Right cardiac atrium (tissue), 5 donors: Measurements from ENCODE around the gene DGKG. TPM values are rescaled to one million over a fixed set of nuclear protein-coding genes. Genes with fewer than 3 reads are reported as not detected.

Source experiments
- ATAC-seq, 2 donors: fragments of 200-7000 bp; cut with Tn5 transposase; one replicate each; pipeline versions ENCODE4 v1.8.0 to v1.9.1; 2020; ENCODE audit warnings: moderate library complexity in 2 of 2, mild to moderate bottlenecking in 1 of 2
- DNase-seq, 3 donors: peaks; one replicate each; pipeline ENCODE4 v3.0.0-alpha.2; 2020
- H3K27ac ChIP-seq: one replicate; pipeline ENCODE4 v1.5.1; 2013; ENCODE audit warnings: mild to moderate bottlenecking, low read length, control low read depth, moderate library complexity
- H3K27me3 ChIP-seq: one replicate; pipeline ENCODE4 v1.6.1; 2013; ENCODE audit not compliant: control insufficient read depth, insufficient read depth
- H3K4me1 ChIP-seq: one replicate; pipeline ENCODE4 v1.6.1; 2013; ENCODE audit warnings: low read length; ENCODE audit not compliant: control insufficient read depth, insufficient read depth
- H3K4me3 ChIP-seq: one replicate; pipeline ENCODE4 v1.5.1; 2013; ENCODE audit warnings: low read length, control low read depth
- H3K9me3 ChIP-seq: one replicate; pipeline ENCODE4 v1.6.1; 2013; ENCODE audit warnings: low read length; ENCODE audit not compliant: control insufficient read depth
- WGBS: extraction: QIAGEN DNeasy Blood & Tissue Kit; methylation state at CpG from one replicate; pipeline ENCODE4 v1.1.7; 2013; 5-methylcytosine and 5-hydroxymethylcytosine counted together
- intact Hi-C, 4 donors: fragments of 100-400 bp; cut with DNase I; formaldehyde crosslinking; loops; one replicate each; pipeline versions ENCODE4 v1.11.0 to v1.14.0; 2022 to 2023
- polyA plus RNA-seq: library from polyadenylated mRNA; stranded (reverse); fragments of 200-250 nt; gene quantifications from one replicate; pipeline ENCODE4 v1.2.3, GENCODE V29; 2013
- total RNA-seq, 4 donors: library from RNA; stranded (reverse); fragmentation: NEBNext Ultra II Directional; extraction: Animal tissue kit (Norgen Biotek cat#: 25700); gene quantifications; one replicate each; pipeline ENCODE4 v1.2.1, GENCODE V29; 2021
- donor health status: healthy with polysubstance abuse.
- donor health status: DM: no; HTN: yes; CAD: no.
- donor health status: DM: no; HTN: no; CAD: no.
- donor health status: DM: no; HTN: yes; CAD: no; lungs with severe emphysema.
- donor health status: DM: yes; HTN: yes; CAD: no.

DGKG gene
- total and polyA plus RNA-seq, 5 donors: 4.5 to 23.6 (median 16.2) TPM

GRCh38 chr3:186117521-186118134 lies 244.4 kb downstream of the DGKG start:
- Histone ChIP-seq H3K4me3 (no peak overlapping the region), H3K27me3 (no peaks in the 10 kb centered on the region), H3K9me3 (no peaks in the 10 kb centered on the region), H3K27ac (no peak overlapping the region), H3K4me1 (no peaks in the 10 kb centered on the region)
- ATAC-seq (no peak), DNase-seq (no peak)
- 94% methylated on average over 3 of the region's 3 CpGs for WGBS
- intact Hi-C loops: no loop called here

GRCh38 chr3:186115239-186115996 lies 246.6 kb downstream of the DGKG start:
- peak; percentile 11 to 17 for ATAC-seq
- H3K27me3 ChIP-seq: no peaks in the 10 kb centered on the region
- intact Hi-C loops: no loop called here
- no peaks in the 10 kb centered on the region for H3K9me3 ChIP-seq
- H3K4me3 ChIP-seq: no peak overlapping the region
- no peak for DNase-seq
- H3K27ac ChIP-seq: no peak overlapping the region
- 89% methylated on average over 15 of the region's 15 CpGs for WGBS
- peaks cover 3% of the 10 kb centered on the region for H3K4me1 ChIP-seq

- WGBS: 67% methylated on average over 12 of the region's 12 CpGs
- H3K9me3 ChIP-seq: no peaks in the 10 kb centered on the region
- intact Hi-C loops: no loop called here
- peaks cover 6% of the 10 kb centered on the region for H3K4me1 ChIP-seq
- no peak overlapping the region for H3K4me3 ChIP-seq
- no peak overlapping the region for H3K27ac ChIP-seq
- H3K27me3 ChIP-seq: no peaks in the 10 kb centered on the region
- ATAC-seq (no peak), DNase-seq (peak in 1 of 3 donors; percentile 54)
Measured at GRCh38 chr3:186110975-186111974, 250.8 kb downstream of the DGKG start.

GRCh38 chr3:186109897-186110803 lies 251.9 kb downstream of the DGKG start:
- Histone ChIP-seq H3K27ac (peak overlapping the region; percentile 86), H3K9me3 (no peaks in the 10 kb centered on the region), H3K4me1 (peaks cover 6% of the 10 kb centered on the region), H3K4me3 (peak overlapping the region; percentile 76), H3K27me3 (no peaks in the 10 kb centered on the region)
- ATAC-seq (no peak), DNase-seq (peak; percentile 30 to 74 (median 71))
- intact Hi-C loops: loop anchor here in 1 of 4 donors (10.0 kb wide), 1 partner anchor 115 kb away; no protein-coding TSS in a partner anchor
- 4% methylated on average over 35 of the region's 35 CpGs for WGBS

GRCh38 chr3:186108941-186109865 lies 252.8 kb downstream of the DGKG start, which contains the start of gene ETV5:
Gene ETV5, minus strand, starts transcription at chr3:186109089. Its CDS starts 3,221 bp downstream, at chr3:186105868.
- intact Hi-C loops: loop anchor here in 1 of 4 donors (10.0 kb wide), 1 partner anchor 116 kb away; no protein-coding TSS in a partner anchor

GRCh38 chr3:186108106-186108940 lies 253.7 kb downstream of the DGKG start:
- under 1% methylated on average over 69 of the region's 69 CpGs for WGBS
- DNase-seq (peak; percentile 42 to 73 (median 72)), ATAC-seq (peak in 1 of 2 donors; percentile 3)
- peaks cover 6% of the 10 kb centered on the region for H3K4me1 ChIP-seq
- H3K4me3 ChIP-seq: peak overlapping the region; percentile 59
- no peaks in the 10 kb centered on the region for H3K9me3 ChIP-seq
- intact Hi-C loops: loop anchor here in 1 of 4 donors (10.0 kb wide), 1 partner anchor 116 kb away; no protein-coding TSS in a partner anchor
- no peaks in the 10 kb centered on the region for H3K27me3 ChIP-seq
- peak overlapping the region; percentile 61 for H3K27ac ChIP-seq

More at GRCh38 chr3:186108941-186109865, 252.8 kb downstream of the DGKG start, which contains the start of gene ETV5:
- Histone ChIP-seq H3K9me3 (no peaks in the 10 kb centered on the region), H3K4me3 (peak within 1 kb of the TSS; percentile 76), H3K27me3 (no peaks in the 10 kb centered on the region), H3K27ac (peak within 1 kb of the TSS; percentile 93), H3K4me1 (peaks cover 6% of the 10 kb centered on the region)
- peak; percentile 99 for DNase-seq
- WGBS: under 1% methylated on average over 63 of the region's 63 CpGs
- peak; percentile 99 for ATAC-seq

- 3% methylated on average over 45 of the region's 45 CpGs for WGBS
- H3K4me3 ChIP-seq: peak overlapping the region; percentile 59
- no peak overlapping the region for H3K27ac ChIP-seq
- H3K27me3 ChIP-seq: no peaks in the 10 kb centered on the region
- ATAC-seq: peak; percentile 19 to 27
- no peaks in the 10 kb centered on the region for H3K9me3 ChIP-seq
- peaks cover 8% of the 10 kb centered on the region for H3K4me1 ChIP-seq
- intact Hi-C loops: loop anchor here in 1 of 4 donors (10.0 kb wide), 1 partner anchor 117 kb away; no protein-coding TSS in a partner anchor
- DNase-seq: peak; percentile 55 to 85 (median 82)
Measured at GRCh38 chr3:186107215-186108105, 254.6 kb downstream of the DGKG start.

GRCh38 chr3:186105543-186105942 lies 256.5 kb downstream of the DGKG start:
- DNase-seq (no peak), ATAC-seq (no peak)
- Histone ChIP-seq H3K27me3 (no peaks in the 10 kb centered on the region), H3K27ac (no peak overlapping the region), H3K4me1 (peaks cover 6% of the 10 kb centered on the region), H3K9me3 (no peaks in the 10 kb centered on the region), H3K4me3 (no peak overlapping the region)
- 76% methylated on average over 6 of the region's 6 CpGs for WGBS
- intact Hi-C loops: loop anchor here in 1 of 4 donors (10.0 kb wide), 1 partner anchor 119 kb away; no protein-coding TSS in a partner anchor
